Neuronal stem cell (in vitro differentiated cells): ENCODE results near the gene ERCC6L2. TPM values are rescaled to one million over a fixed set of nuclear protein-coding genes. Genes with fewer than 3 reads are reported as not detected.

Source experiments
- DNase-seq: peaks from one replicate; pipeline ENCODE4 v3.0.0-alpha.2; 2013; ENCODE audit warnings: low spot score
- H2AFZ ChIP-seq: one replicate; pipeline ENCODE4 v1.6.1; 2013; ENCODE audit warnings: mild to moderate bottlenecking, low read length, inconsistent platforms
- H2AK5ac ChIP-seq: 2 replicates; pipeline ENCODE4 v1.6.1; 2013; ENCODE audit warnings: low read depth, mild to moderate bottlenecking, inconsistent platforms, low read length, moderate library complexity, mixed read lengths
- H2BK120ac ChIP-seq: 2 replicates; pipeline ENCODE4 v1.6.1; 2013; ENCODE audit warnings: low read depth, mild to moderate bottlenecking, inconsistent platforms, low read length, moderate library complexity, mixed read lengths
- H2BK12ac ChIP-seq: one replicate; pipeline ENCODE4 v1.6.1; 2013; ENCODE audit warnings: low read length, inconsistent platforms
- H2BK15ac ChIP-seq: 2 replicates; pipeline ENCODE4 v1.6.1; 2013; ENCODE audit warnings: mild to moderate bottlenecking, low read length, inconsistent platforms, mixed read lengths
- H2BK5ac ChIP-seq: one replicate; pipeline ENCODE4 v1.6.1; 2013; ENCODE audit warnings: inconsistent platforms, mild to moderate bottlenecking, low read length, moderate library complexity
- H3K14ac ChIP-seq: one replicate; pipeline ENCODE4 v1.6.1; 2013; ENCODE audit warnings: low read length, inconsistent platforms
- H3K18ac ChIP-seq: 2 replicates; pipeline ENCODE4 v1.6.1; 2013; ENCODE audit warnings: low read length, inconsistent platforms
- H3K23ac ChIP-seq: 2 replicates; pipeline ENCODE4 v1.6.1; 2013; ENCODE audit warnings: low read depth, mild to moderate bottlenecking, mixed read lengths, low read length, inconsistent platforms; ENCODE audit not compliant: poor library complexity
- H3K27ac ChIP-seq: replicated peaks from 3 replicates; pipeline ENCODE4 v1.5.1; 2013; ENCODE audit warnings: low read length, inconsistent platforms
- H3K27me3 ChIP-seq, 3 experiments: 2 replicates each; pipeline ENCODE4 v1.6.1; 2013; ENCODE audit warnings: low read length in 3 of 3, mild to moderate bottlenecking in 2 of 3, inconsistent platforms in 1 of 3, low read depth in 1 of 3, mixed read lengths in 1 of 3, moderate library complexity in 1 of 3; ENCODE audit not compliant: control insufficient read depth in 3 of 3, insufficient read depth in 3 of 3
- H3K36me3 ChIP-seq, 2 donors: replicated peaks in 1 of 2; 2 replicates each; pipeline ENCODE4 v1.6.1; 2013; ENCODE audit warnings: low read length in 2 of 2; ENCODE audit not compliant: control insufficient read depth in 2 of 2, insufficient read depth in 2 of 2
- H3K4ac ChIP-seq: 2 replicates; pipeline ENCODE4 v1.6.1; 2013; ENCODE audit warnings: inconsistent platforms, mild to moderate bottlenecking, low read length, moderate library complexity
- H3K4me1 ChIP-seq, 2 donors: 1 replicate in 1 of 2; 2 replicates in 1 of 2; pipeline ENCODE4 v1.6.1; 2013; ENCODE audit warnings: low read length in 2 of 2, low read depth in 1 of 2; ENCODE audit not compliant: control insufficient read depth in 2 of 2, insufficient read depth in 1 of 2
- H3K4me2 ChIP-seq: one replicate; pipeline ENCODE4 v1.6.1; 2013; ENCODE audit warnings: mild to moderate bottlenecking, low read length, inconsistent platforms; ENCODE audit not compliant: insufficient read depth, poor library complexity, severe bottlenecking
- H3K4me3 ChIP-seq, 2 donors: 2 replicates each; pipeline ENCODE4 v1.5.1; 2013; ENCODE audit warnings: low read length in 2 of 2, mild to moderate bottlenecking in 2 of 2, inconsistent platforms in 1 of 2, moderate library complexity in 1 of 2
- H3K79me1 ChIP-seq: one replicate; pipeline ENCODE4 v1.6.1; 2013; ENCODE audit warnings: low read depth, mild to moderate bottlenecking, inconsistent platforms, low read length, moderate library complexity
- H3K9ac ChIP-seq: one replicate; pipeline ENCODE4 v1.6.1; 2013; ENCODE audit warnings: mild to moderate bottlenecking, low read depth, low read length, inconsistent platforms; ENCODE audit not compliant: poor library complexity
- H3K9me3 ChIP-seq, 2 donors: replicated peaks in 1 of 2; 2 replicates each; pipeline versions ENCODE3 to v1.6.1; 2013; ENCODE audit warnings: low read length in 2 of 2, mild to moderate bottlenecking in 2 of 2, inconsistent platforms in 1 of 2, low read depth in 1 of 2, mixed read lengths in 1 of 2, moderate library complexity in 1 of 2; ENCODE audit not compliant: control insufficient read depth in 2 of 2, insufficient read depth in 1 of 2
- H4K8ac ChIP-seq: one replicate; pipeline ENCODE4 v1.6.1; 2013; ENCODE audit warnings: low read depth, mild to moderate bottlenecking, inconsistent platforms, low read length, moderate library complexity
- H4K91ac ChIP-seq: one replicate; pipeline ENCODE4 v1.6.1; 2013; ENCODE audit warnings: low read length, low read depth, mild to moderate bottlenecking, inconsistent platforms; ENCODE audit not compliant: poor library complexity
- WGBS, 2 donors: extraction: QIAGEN DNeasy Blood & Tissue Kit; methylation state at CpG; one replicate each; pipeline ENCODE4 v1.1.7; 2013; ENCODE audit warnings: missing lambda C conversion rate in 2 of 2, mixed read lengths in 1 of 2; ENCODE audit not compliant: insufficient read length in 2 of 2, insufficient replicate concordance in 1 of 2; ENCODE audit errors: extremely low coverage in 2 of 2; 5-methylcytosine and 5-hydroxymethylcytosine counted together
- small RNA-seq: library from polyadenylated mRNA; stranded (forward); fragments of <200 nt; extraction: miRNeasy Mini kit (QIAGEN cat#:217004); gene quantifications from one replicate; pipeline ENCODE3, GENCODE V24; 2013; ENCODE audit not compliant: insufficient read depth

Gene ERCC6L2

DNA sequence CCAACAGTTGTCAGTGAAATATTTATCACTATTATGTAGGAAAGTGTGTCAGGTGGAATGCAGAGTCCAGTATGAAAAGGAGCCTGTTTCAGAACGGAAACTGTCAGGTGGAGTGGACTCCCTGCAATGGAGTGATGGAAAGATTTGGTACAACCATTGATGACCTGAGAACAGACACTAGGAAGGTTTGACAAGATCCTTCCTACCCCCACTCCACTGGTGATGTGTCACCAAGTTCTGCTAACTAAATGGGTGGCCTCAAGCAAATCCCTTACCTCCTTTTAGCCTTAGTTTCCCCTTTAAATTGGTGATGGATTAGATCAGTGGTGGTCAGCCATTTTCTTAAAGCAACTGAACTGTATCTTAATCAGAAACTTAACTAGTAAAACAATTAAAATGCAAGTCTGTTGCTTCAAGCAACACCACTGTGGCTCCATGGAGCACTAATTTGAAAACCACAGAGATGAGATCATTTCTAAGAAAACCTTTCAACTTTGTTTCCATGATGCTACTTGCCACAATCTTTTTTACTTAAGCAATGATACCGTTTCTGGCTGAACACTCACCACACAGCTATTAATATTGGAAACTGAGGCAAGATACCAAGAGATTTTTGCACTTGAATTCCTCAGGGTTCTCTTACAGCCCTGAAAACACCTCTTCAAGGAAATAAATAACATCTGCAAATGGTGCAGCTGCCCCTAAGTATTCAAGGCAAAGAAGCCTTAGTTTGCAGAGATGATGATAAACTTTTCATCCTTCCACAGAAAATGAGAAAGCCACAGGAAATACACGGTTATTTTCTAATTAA, 140.6 kb downstream of the ERCC6L2 start:
- Histone ChIP-seq H2AFZ (no peak overlapping the region), H3K9ac (no peak overlapping the region), H2BK15ac (no peak overlapping the region), H3K27ac (no peak overlapping the region), H3K18ac (no peak overlapping the region), H3K36me3 (peaks cover 3 to 57% of the 10 kb centered on the region in 2 donors), H3K4me2 (no peak overlapping the region), H3K4me1 (peaks cover 0 to 2% of the 10 kb centered on the region in 2 donors), H3K9me3 (peaks cover 0 to 2% of the 10 kb centered on the region in 2 donors), H2BK12ac (no peak overlapping the region), H3K4ac (no peak overlapping the region), H3K79me1 (no peaks in the 10 kb centered on the region), H4K8ac (no peak overlapping the region), H2BK5ac (no peak overlapping the region), H2BK120ac (no peak overlapping the region), H3K23ac (no peak overlapping the region), H2AK5ac (no peak overlapping the region), H4K91ac (no peak overlapping the region), H3K14ac (no peak overlapping the region), H3K4me3 (no peak overlapping the region), H3K27me3 (peaks cover 0 to 11% (median 0%) of the 10 kb centered on the region in 3 experiments)
- WGBS, 2 donors, result no CpG with 5 or more reads among the region's 3 CpGs
- DNase-seq, result no peak

Small RNA genes within 50 kb of the gene (small RNA-seq; reads per million reads assigned to genes)
- gene RNA5SP289 (not detected), gene RNU2-46P (not detected)
